BE2C (cell line): ENCODE results near the gene MIER1.

Experiments used
- DNase-seq: peaks from one replicate; pipeline ENCODE4 v3.0.0-alpha.2; 2020
- H3K27me3 ChIP-seq: fragments of 250-450 bp; sonication (Bioruptor Pico); 2 replicates; pipeline ENCODE4 v1.5.1; 2020; ENCODE audit warnings: mild to moderate bottlenecking
- H3K36me3 ChIP-seq: fragments of 250-450 bp; sonication (Bioruptor Pico); 2 replicates; pipeline ENCODE4 v1.5.1; 2020; ENCODE audit warnings: mild to moderate bottlenecking
- H3K4me1 ChIP-seq: fragments of 250-450 bp; sonication (Bioruptor Pico); 2 replicates; pipeline ENCODE4 v1.5.1; 2020
- H3K4me3 ChIP-seq: 2 replicates; pipeline ENCODE4 v1.5.1; 2011; ENCODE audit warnings: low read depth, low read length
- H3K9me3 ChIP-seq: fragments of 250-450 bp; sonication (Bioruptor Pico); 2 replicates; pipeline ENCODE4 v1.5.1; 2020
- TF ChIP-seq, protein P1 (sequence below): IDR thresholded peaks from 2 replicates; pipeline ENCODE4 v1.5.1; 2012; ENCODE audit warnings: mild to moderate bottlenecking, low read depth, low read length

Gene MIER1

DNA sequence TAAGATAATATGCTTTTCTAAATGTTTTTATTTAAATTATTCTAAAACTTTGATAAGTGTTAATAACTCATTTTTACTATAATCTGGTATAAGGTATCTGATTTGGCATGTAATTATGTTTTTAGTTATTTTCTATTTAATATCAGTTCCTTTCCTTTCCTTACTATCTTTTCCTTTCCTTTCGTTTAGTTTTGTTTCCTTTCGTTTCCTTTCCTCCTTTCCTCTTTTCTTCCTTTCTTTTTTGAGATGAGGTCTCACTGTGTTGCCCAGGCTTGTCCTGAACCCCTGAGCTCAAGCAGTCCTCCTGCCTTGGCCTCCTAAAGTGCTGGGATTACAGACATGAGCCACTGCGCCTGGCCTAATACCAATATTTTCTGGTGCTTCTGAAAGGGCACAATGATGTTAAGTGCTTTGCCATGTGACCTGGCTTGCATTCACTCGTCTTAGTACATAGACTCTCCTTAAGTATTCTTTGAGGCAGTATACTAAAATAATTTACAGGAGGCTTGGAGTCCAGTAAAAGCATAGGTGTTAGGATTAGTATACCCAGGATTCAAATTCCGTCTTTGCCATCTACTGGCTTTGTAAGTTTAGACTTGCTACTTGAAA is 18.7 kb downstream of the MIER1 start:
- H3K36me3 ChIP-seq, result peaks cover under 1% of the 10 kb centered on the region; the same call in 1 of the 2 replicates
- no peaks in the 10 kb centered on the region for H3K9me3 ChIP-seq
- H3K27me3 ChIP-seq, result no peaks in the 10 kb centered on the region
- no peaks in the 10 kb centered on the region for H3K4me1 ChIP-seq
- TF ChIP-seq, protein P1, sequence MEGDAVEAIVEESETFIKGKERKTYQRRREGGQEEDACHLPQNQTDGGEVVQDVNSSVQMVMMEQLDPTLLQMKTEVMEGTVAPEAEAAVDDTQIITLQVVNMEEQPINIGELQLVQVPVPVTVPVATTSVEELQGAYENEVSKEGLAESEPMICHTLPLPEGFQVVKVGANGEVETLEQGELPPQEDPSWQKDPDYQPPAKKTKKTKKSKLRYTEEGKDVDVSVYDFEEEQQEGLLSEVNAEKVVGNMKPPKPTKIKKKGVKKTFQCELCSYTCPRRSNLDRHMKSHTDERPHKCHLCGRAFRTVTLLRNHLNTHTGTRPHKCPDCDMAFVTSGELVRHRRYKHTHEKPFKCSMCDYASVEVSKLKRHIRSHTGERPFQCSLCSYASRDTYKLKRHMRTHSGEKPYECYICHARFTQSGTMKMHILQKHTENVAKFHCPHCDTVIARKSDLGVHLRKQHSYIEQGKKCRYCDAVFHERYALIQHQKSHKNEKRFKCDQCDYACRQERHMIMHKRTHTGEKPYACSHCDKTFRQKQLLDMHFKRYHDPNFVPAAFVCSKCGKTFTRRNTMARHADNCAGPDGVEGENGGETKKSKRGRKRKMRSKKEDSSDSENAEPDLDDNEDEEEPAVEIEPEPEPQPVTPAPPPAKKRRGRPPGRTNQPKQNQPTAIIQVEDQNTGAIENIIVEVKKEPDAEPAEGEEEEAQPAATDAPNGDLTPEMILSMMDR, result no peak
- DNase-seq, result no peak
- no peak overlapping the region for H3K4me3 ChIP-seq

DNA sequence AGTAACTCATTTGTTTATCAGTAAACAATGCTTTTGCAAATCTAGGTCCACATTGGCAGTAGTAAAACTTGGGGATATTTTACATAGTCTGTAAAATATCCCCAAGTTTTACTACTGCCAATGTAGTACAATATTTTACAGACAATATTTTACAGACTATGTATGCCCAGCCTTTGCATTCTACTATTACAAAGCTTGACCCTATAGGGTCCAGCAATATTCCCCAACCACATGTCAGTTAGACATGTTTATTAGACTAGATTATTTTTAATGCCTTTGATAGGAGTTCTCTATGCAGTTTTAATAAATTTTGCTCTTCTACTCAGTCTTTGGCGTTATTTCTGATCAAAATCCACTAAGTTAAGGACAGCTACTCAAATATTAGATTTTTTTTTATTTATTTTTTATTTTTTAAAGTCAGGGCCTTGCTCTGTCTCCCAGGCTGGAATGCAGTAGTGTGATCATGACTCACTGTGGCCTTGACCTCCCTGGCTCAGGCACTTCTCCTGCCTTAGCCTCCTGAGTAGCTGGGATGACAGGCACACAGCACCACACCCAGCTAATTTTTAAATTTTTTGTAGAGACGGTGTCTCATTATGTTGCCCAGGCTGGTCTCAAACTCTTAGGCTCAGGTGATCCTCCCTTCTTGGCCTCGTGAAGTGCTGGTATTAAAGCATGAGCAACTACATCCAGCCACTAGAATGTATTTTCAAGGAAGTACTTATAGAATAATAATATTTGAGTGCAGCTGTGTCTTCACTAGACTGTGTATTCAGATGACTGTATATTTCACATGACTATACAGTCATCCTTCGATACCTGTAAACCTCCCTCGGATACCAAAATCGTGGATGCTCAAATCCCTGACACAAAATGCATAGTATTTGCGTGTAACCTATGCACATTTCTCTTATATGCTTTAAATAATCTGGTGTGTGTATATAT is 19.8 kb downstream of the MIER1 start:
- Histone ChIP-seq H3K4me1 (no peaks in the 10 kb centered on the region), H3K36me3 (peaks cover 4% of the 10 kb centered on the region; the same call in 1 of the 2 replicates)
- no peak for DNase-seq

DNA sequence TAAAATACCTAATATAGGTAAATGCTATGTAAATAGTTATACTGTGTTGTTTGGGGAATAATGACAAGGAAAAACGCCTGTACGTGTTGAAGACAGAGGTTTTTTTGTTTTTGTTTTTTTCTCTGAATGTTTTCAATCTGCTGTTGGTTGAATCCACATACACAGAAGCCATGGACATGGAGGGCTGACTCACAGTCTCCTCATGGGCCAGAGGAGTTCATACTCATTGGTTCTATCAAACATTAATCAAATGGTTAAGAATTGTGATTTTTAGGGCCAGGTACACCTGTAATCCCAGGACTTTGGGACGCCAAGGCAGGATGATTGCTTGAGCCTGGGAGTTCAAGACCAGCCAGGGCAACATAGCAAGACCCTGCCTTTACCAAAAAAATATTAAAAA is 20.5 kb downstream of the MIER1 start:
- H3K4me1 ChIP-seq, result no peaks in the 10 kb centered on the region
- no peaks in the 10 kb centered on the region for H3K27me3 ChIP-seq
- no peaks in the 10 kb centered on the region for H3K9me3 ChIP-seq
- H3K4me3 ChIP-seq, result no peak overlapping the region
- TF ChIP-seq, protein P1, result no peak
- no peak for DNase-seq
- peaks cover 4% of the 10 kb centered on the region; the same call in 1 of the 2 replicates for H3K36me3 ChIP-seq

More for the DNA sequence above, 19.8 kb downstream of the MIER1 start:
- H3K4me3 ChIP-seq, result no peak overlapping the region
- H3K27me3 ChIP-seq, result no peaks in the 10 kb centered on the region
- TF ChIP-seq, protein P1, result no peak
- no peaks in the 10 kb centered on the region for H3K9me3 ChIP-seq

DNA sequence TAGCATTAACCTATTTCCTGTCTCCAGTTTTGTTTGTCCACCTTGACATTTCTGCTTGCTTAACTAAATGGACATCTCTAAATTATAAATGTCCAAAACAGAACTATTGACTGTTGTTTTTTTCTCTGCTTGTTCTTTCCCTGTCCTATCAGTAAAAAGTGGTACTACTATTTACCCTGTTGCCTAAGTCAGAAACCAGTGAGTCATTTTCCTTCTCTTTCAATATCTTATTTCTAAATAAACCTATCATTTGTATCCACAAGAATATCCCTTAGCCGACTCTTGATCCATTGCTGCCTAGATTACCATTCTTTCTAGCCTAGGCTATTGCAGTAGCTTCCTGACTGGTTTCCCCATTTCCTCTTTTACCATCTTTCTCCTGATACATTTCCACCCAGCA is 22.5 kb downstream of the MIER1 start:
- TF ChIP-seq, protein P1, result no peak
- Histone ChIP-seq H3K4me1 (no peaks in the 10 kb centered on the region), H3K4me3 (no peak overlapping the region), H3K27me3 (no peaks in the 10 kb centered on the region), H3K9me3 (no peaks in the 10 kb centered on the region), H3K36me3 (peaks cover 4% of the 10 kb centered on the region; the same call in 1 of the 2 replicates)
- DNase-seq, result no peak

DNA sequence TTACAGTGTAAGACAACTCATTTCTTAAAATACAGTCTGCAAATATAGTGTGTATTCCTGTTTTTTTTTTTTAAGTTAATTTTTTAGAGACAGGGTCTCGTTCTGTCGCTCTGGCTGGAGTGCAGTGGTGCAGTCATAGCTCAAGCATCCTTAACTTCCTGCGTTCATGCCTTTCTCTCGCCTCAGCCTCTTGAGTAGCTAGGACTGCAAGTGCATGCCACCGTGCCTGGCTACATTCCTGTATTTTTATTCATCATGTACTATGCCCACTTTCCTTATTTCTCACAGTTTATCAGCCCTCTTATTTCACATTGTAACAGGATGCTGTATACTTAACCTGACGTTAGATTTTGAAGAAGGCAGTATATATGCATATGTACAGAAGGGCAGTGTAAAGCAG is 26.7 kb downstream of the MIER1 start:
- TF ChIP-seq, protein P1, result no peak
- H3K4me3 ChIP-seq, result no peak overlapping the region
- no peaks in the 10 kb centered on the region for H3K9me3 ChIP-seq
- no peaks in the 10 kb centered on the region for H3K4me1 ChIP-seq
- no peaks in the 10 kb centered on the region for H3K27me3 ChIP-seq
- DNase-seq, result no peak
- peaks cover 4% of the 10 kb centered on the region; the same call in 1 of the 2 replicates for H3K36me3 ChIP-seq
